Smooth muscle cell of trachea (primary cell): ENCODE results near the gene NUCKS1. TPM values are rescaled to one million over a fixed set of nuclear protein-coding genes. Genes with fewer than 3 reads are reported as not detected.

Experiments
- total RNA-seq: library from RNA; depleted of rRNA; stranded (reverse); fragments of >200 nt; gene quantifications from 2 replicates; pipeline ENCODE4 v1.2.1, GENCODE V29; 2014

The NUCKS1 gene, protein sequence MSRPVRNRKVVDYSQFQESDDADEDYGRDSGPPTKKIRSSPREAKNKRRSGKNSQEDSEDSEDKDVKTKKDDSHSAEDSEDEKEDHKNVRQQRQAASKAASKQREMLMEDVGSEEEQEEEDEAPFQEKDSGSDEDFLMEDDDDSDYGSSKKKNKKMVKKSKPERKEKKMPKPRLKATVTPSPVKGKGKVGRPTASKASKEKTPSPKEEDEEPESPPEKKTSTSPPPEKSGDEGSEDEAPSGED
- total RNA-seq, result 67.0 and 140 TPM in 2 replicates

DNA sequence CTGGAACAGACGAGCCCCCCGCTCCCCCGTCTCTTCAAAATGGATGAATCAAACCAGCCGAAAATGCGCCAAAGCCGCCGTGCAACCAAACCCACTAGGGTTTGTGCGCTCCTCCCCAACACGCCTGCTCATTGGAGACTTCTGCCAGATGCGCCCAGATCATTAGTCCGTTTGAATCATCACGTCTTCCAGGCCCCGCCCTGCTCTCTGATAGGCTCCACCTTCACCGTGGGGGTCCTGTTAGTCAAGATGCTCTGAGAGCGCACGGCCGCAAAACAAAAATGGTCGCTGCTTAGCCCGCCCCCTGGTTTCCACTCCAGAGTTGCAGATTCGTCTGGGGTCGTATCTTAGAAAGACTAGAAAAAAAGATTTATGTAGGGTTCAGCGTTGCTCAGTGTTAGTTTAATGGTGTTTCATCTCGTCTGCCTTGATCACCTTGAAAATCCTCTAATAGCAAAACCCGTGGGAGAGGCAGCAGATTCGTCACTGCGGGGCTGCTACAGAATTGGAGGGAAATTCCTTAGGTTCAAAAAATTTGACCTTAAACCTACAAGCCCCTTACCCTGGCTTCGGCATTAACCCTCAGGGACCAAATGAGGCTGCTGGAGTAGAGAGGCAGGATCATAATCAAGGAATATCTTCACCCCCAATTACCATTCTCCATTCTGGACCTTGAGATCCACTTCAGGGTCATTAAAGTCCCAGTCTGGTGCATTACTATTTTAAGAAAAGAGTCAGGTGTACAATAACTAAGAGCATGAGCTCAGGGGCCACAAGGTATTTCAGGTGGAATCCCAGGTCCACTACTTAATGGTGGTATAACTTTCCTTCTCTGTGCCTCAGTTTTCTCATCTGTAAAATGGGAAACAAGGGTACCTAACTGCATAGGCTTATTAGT, at the start of gene NUCKS1:
Gene NUCKS1, minus strand, starts transcription at position 45 of the 898 bp plus-strand sequence. CDS start 209 bp downstream, outside the sequence.

DNA sequence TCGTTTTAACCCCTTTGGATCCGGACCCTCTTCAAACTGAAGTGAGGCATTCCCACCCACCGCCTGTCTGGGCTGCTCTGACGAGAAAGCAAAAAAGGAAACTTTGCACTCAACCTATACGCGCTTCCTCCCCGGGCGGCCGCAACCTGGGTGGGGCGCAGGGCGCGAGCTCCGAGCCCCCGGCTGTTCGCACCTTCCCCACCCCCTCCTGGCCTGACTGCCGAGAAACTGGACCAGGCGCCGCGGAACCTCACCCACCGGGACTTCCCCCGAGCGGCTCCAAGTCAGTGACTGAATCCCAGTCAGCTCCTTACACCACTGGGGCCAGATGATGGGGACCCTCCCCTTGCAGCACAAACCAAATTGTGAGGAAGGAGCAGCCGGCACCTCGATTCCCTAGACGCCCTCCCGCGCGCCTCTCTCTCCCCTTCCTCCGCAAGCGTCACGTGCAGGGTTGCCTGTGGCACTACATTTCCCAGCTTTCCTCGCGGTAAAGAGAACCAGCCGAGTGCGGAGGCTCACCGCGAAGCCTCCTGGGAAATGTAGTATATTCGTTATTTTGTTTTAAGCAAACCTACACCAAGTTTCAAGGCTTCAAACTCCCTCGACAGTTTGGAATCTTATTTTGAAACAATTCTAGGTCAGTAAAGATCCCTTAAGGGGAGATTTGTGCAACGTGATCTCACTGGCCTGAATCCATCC, 25.2 kb upstream of the NUCKS1 start, which contains the start of gene RAB29:
Gene RAB29, minus strand, starts transcription at position 468 of the 702 bp plus-strand sequence. CDS start 526 bp downstream, outside the sequence.

DNA sequence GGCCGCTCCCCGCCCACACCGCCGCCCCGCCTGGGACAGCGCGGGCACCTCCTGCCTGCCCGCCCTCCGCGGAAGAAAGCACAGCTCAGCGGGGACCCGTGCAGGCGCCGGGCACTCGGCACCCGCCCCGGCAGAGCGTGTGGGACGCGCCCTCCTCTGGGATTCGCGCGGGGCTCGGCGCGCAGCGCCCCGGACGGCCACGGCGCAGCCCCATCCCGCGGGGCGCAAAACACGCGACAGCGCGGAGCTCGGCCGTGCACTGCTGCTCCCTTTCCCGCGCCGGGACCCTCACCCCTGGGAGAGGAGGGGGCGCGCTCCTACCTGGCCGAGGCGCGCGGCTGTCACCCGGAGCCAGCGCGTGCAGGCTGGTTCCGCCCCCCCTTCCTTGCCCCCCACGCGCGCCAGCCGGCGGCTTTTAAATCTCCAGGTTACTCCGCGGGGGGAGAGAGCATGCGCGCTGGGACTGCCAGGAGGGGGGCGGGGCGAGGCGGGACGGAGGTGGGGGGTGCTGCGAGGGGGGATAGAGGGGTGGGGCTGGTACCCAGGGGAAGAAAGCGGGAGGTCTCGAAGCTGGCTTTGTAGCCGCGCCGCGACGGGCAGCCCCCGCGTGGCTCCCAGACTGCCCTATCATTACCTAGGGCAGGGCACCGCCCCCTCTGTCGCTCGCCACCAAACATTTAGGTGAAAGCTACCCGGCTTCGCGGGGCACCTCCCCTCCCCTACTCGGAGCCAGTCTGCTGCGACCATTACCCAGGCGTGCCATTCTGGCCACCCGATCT, 69.7 kb downstream of the NUCKS1 start, which contains the start of gene SLC45A3:
Gene SLC45A3, minus strand, starts transcription at position 437 of the 779 bp plus-strand sequence. CDS start 15,853 bp downstream, outside the sequence.

Other genes with a start within 250 kb of the NUCKS1 start
- 1.3 TPM in 1 of 2 replicates, not detected in the other for gene CDK18, start 245.5 kb downstream of the NUCKS1 start, total RNA-seq
- 9.3 and 14.0 TPM in 2 replicates for gene ELK4, start 118.2 kb downstream of the NUCKS1 start, total RNA-seq
- gene SLC45A3, start 69.7 kb downstream of the NUCKS1 start, total RNA-seq, result 0.44 and 1.5 TPM in 2 replicates
- 19.5 and 32.9 TPM in 2 replicates for gene RAB29, start 25.3 kb upstream of the NUCKS1 start, total RNA-seq
- gene SLC41A1, start 63.0 kb upstream of the NUCKS1 start, total RNA-seq, result 15.4 and 24.0 TPM in 2 replicates
- gene PM20D1, start 100.0 kb upstream of the NUCKS1 start, total RNA-seq, result under 0.01 TPM in 1 of 2 replicates, not detected in the other
- gene SLC26A9, start 193.3 kb upstream of the NUCKS1 start, total RNA-seq, result not detected in 2 replicates